HCT116 (cell line): Measurements from ENCODE around the gene SNTB2. TPM values are rescaled to one million over a fixed set of nuclear protein-coding genes. Genes with fewer than 3 reads are reported as not detected.

Experiments
- ATAC-seq: fragments of 200-7000 bp; cut with Tn5 transposase; 2 replicates; pipeline ENCODE4 v1.9.1; 2020; ENCODE audit warnings: mild to moderate bottlenecking, moderate library complexity
- BruUV-seq: library from RNA; stranded (reverse); fragments of 400-500 nt; replicated peaks from 2 replicates; lab custom pipeline; 2021; lab: Mats Ljungman, UMichigan
- CTCF ChIA-PET: fragments of 300-600 bp; sonication (Branson Sonifier 250); formaldehyde crosslinking; loops from one replicate; lab custom pipeline; 2021; ENCODE audit warnings: antibody characterized with exemption; lab: Charles Lee
- POLR2A ChIA-PET: fragments of 300-600, 350-600 bp; sonication (Branson Sonifier 250); formaldehyde crosslinking; loops from one replicate; lab custom pipeline; 2021; ENCODE audit warnings: antibody characterized with exemption; lab: Charles Lee
- RAD21 ChIA-PET, 2 experiments: fragments of 300-600 bp; sonication (Branson Sonifier 250); formaldehyde crosslinking; loops; one replicate each; lab custom pipeline; 2023; ENCODE audit warnings: low total read pairs in 2 of 2; ENCODE audit not compliant: uncharacterized antibody in 2 of 2, unreplicated experiment in 2 of 2, low non-redundant PET in 1 of 2; lab: Charles Lee
- DNase-seq: peaks from one replicate; pipeline ENCODE4 v3.0.0-alpha.2; 2010; ENCODE audit warnings: low read depth, low spot score
- H2AFZ ChIP-seq: fragments of 200-600 bp; shearing (Covaris generic), sonication (generic); 2 replicates; pipeline ENCODE4 v1.6.1; 2017; ENCODE audit warnings: low read depth, mixed run types, mixed read lengths, antibody characterized with exemption, low read length; ENCODE audit not compliant: poor library complexity, severe bottlenecking
- H3K27ac ChIP-seq: 2 replicates; pipeline ENCODE4 v1.5.1; 2012; ENCODE audit warnings: low read depth, low read length
- H3K27me3 ChIP-seq: fragments of 200-600 bp; sonication (generic); 2 replicates; pipeline ENCODE4 v1.6.1; 2016; ENCODE audit warnings: mixed run types, low read length, mixed read lengths; ENCODE audit not compliant: insufficient read depth
- H3K36me3 ChIP-seq, 2 experiments: fragments of 200-500 bp in 1 of 2; fragments of 200-600 bp in 1 of 2; sonication (Bioruptor generic) in 1 of 2; sonication (generic) in 1 of 2; 2 replicates each; pipeline versions ENCODE4 v1.5.1 to v1.6.1; 2014 to 2016; ENCODE audit warnings: low read length in 2 of 2, inconsistent platforms in 1 of 2, mixed read lengths in 1 of 2, mixed run types in 1 of 2; ENCODE audit not compliant: insufficient read depth in 2 of 2, control insufficient read depth in 1 of 2
- H3K4me1 ChIP-seq, 2 experiments: fragments of 200-600 bp in 1 of 2; sonication (generic) in 1 of 2; 2 replicates each; pipeline versions ENCODE4 v1.5.1 to v1.6.1; 2012 to 2017; ENCODE audit warnings: low read length in 2 of 2, inconsistent platforms in 1 of 2, mild to moderate bottlenecking in 1 of 2, mixed read lengths in 1 of 2, mixed run types in 1 of 2, moderate library complexity in 1 of 2; ENCODE audit not compliant: insufficient read depth in 2 of 2, control insufficient read depth in 1 of 2
- H3K4me2 ChIP-seq: fragments of 200-600 bp; sonication (generic); 2 replicates; pipeline ENCODE4 v1.6.1; 2017; ENCODE audit warnings: mixed run types, low read length, mixed read lengths
- H3K4me3 ChIP-seq, 2 experiments: fragments of 200-600 bp in 1 of 2; sonication (generic) in 1 of 2; replicated peaks in 1 of 2; 2 replicates each; pipeline ENCODE4 v1.5.1; 2011 to 2016; ENCODE audit warnings: low read length in 2 of 2, control low read depth in 1 of 2, low read depth in 1 of 2, mild to moderate bottlenecking in 1 of 2, mixed read lengths in 1 of 2, mixed run types in 1 of 2
- H3K79me2 ChIP-seq: fragments of 200-600 bp; sonication (generic); 2 replicates; pipeline ENCODE4 v1.6.1; 2017; ENCODE audit warnings: mild to moderate bottlenecking, mixed run types, low read length, moderate library complexity, mixed read lengths; ENCODE audit not compliant: insufficient read depth
- H3K9ac ChIP-seq: fragments of 200-600 bp; sonication (generic); 2 replicates; pipeline ENCODE4 v1.6.1; 2016; ENCODE audit warnings: low read length, mixed read lengths
- H3K9me2 ChIP-seq: fragments of 200-600 bp; sonication (generic), shearing (Covaris generic); 2 replicates; pipeline ENCODE4 v1.6.1; 2017; ENCODE audit warnings: mixed run types, mild to moderate bottlenecking, moderate library complexity; ENCODE audit not compliant: insufficient read depth
- H3K9me3 ChIP-seq, 2 experiments: fragments of 200-500 bp in 1 of 2; fragments of 200-600 bp in 1 of 2; sonication (Bioruptor generic) in 1 of 2; sonication (generic) in 1 of 2; 2 replicates each; pipeline ENCODE4 v1.6.1; 2014 to 2017; ENCODE audit warnings: low read length in 2 of 2, mixed read lengths in 2 of 2, inconsistent platforms in 1 of 2, low read depth in 1 of 2, mild to moderate bottlenecking in 1 of 2, mixed run types in 1 of 2, moderate library complexity in 1 of 2; ENCODE audit not compliant: control insufficient read depth in 1 of 2, insufficient read depth in 1 of 2
- H4K20me1 ChIP-seq: fragments of 200-600 bp; sonication (generic), shearing (Covaris generic); 2 replicates; pipeline ENCODE4 v1.6.1; 2017; ENCODE audit warnings: mixed run types, mild to moderate bottlenecking, moderate library complexity; ENCODE audit not compliant: insufficient read depth
- CTCF ChIP-seq, 3 experiments: fragments of 200-600 bp in 1 of 3; sonication (generic) in 1 of 3; IDR thresholded peaks in 2 of 3; conservative IDR thresholded peaks in 1 of 3; 2 replicates each; pipeline ENCODE4 v1.5.1; 2012 to 2017; ENCODE audit warnings: low read depth in 2 of 3, low read length in 2 of 3, antibody characterized with exemption in 1 of 3, borderline replicate concordance in 1 of 3, control low read depth in 1 of 3, mild to moderate bottlenecking in 1 of 3, mixed read lengths in 1 of 3, mixed run types in 1 of 3, moderate library complexity in 1 of 3; ENCODE audit not compliant: insufficient read depth in 1 of 3
- EZH2 ChIP-seq: fragments of 200-600 bp; sonication (generic); IDR thresholded peaks from 2 replicates; pipeline ENCODE4 v1.6.1; 2017; ENCODE audit warnings: antibody characterized with exemption, mixed run types
- FOSL1 ChIP-seq: IDR thresholded peaks from 2 replicates; pipeline ENCODE4 v1.6.1; 2012; ENCODE audit warnings: low read depth
- JUND ChIP-seq: IDR thresholded peaks from 2 replicates; pipeline ENCODE4 v1.6.1; 2012
- MAX ChIP-seq: IDR thresholded peaks from 2 replicates; pipeline ENCODE4 v1.6.1; 2012
- POLR2AphosphoS5 ChIP-seq: IDR thresholded peaks from 2 replicates; pipeline ENCODE4 v1.6.1; 2011; ENCODE audit warnings: mild to moderate bottlenecking, low read depth, low read length, moderate library complexity
- RAD21 ChIP-seq: IDR thresholded peaks from 2 replicates; pipeline ENCODE4 v1.6.1; 2012; ENCODE audit warnings: low read depth, mild to moderate bottlenecking
- SP1 ChIP-seq: IDR thresholded peaks from 2 replicates; pipeline ENCODE4 v1.6.1; 2012; ENCODE audit warnings: low read depth
- intact Hi-C: fragments of 100-400 bp; cut with micrococcal nuclease; formaldehyde crosslinking; loops from 2 replicates; pipeline ENCODE4 v1.10.0; 2022
- total RNA-seq: library from RNA; stranded (reverse); gene quantifications from one replicate; pipeline ENCODE4 v1.2.1, GENCODE V29; 2021; ENCODE audit not compliant: unreplicated experiment

The SNTB2 gene
- total RNA-seq, 1 experiment from 2014 or later = 38.1 TPM

- Histone ChIP-seq H3K36me3 (peaks cover 35 to 69% of the 10 kb centered on the region in 2 experiments), H3K4me2 (no peak overlapping the region), H2AFZ (no peak overlapping the region), H3K27ac (no peak overlapping the region), H3K9me3 (no peaks in the 10 kb centered on the region), H3K9me2 (no peaks in the 10 kb centered on the region), H4K20me1 (peaks cover 20% of the 10 kb centered on the region; the same call in 1 of the 2 replicates), H3K79me2 (peaks cover 79% of the 10 kb centered on the region), H3K27me3 (no peaks in the 10 kb centered on the region), H3K4me3 (no peak overlapping the region), H3K4me1 (no peaks in the 10 kb centered on the region), H3K9ac (no peak overlapping the region)
- no TSS peak for BruUV-seq
- ATAC-seq (peak; percentile 94), DNase-seq (peak; percentile 55)
- ChIA-PET RAD21 (no interaction called here), CTCF (interaction anchor here (0.6 to 1.7 kb wide), 11 partner anchors 8 to 303 kb away, joined by 3 to 30 read pairs (median 4); no protein-coding TSS in a partner anchor), POLR2A (no interaction called here)
- no peak for TF ChIP-seq FOSL1
- TF ChIP-seq RAD21 = peak; percentile 87
- TF ChIP-seq EZH2 = no peak
- TF ChIP-seq CTCF (IDR thresholded peaks at IDR 0.05 in 2 of 3, conservative IDR thresholded peaks at IDR 0.05 in 1 of 3; ENCODE audit: borderline replicate concordance in 1 of 3, insufficient read depth in 1 of 3, low read depth in 2 of 3, low read length in 2 of 3) = peak; percentile 63 to 87 (median 71); a peak in 5 of 6 replicates
- no peak for TF ChIP-seq MAX
- TF ChIP-seq SP1 = no peak
- no peak for TF ChIP-seq JUND
- no peak for TF ChIP-seq POLR2AphosphoS5
- intact Hi-C loops = loop anchor here (1.0 kb wide), 1 partner anchor 136 kb away; no protein-coding TSS in a partner anchor
These were observed 36.7 kb upstream of the SNTB2 start for GRCh38 chr16:69150146-69150865.
